ENCODE results near the gene CLCN7. TPM values are rescaled to one million over a fixed set of nuclear protein-coding genes. Genes with fewer than 3 reads are reported as not detected.

CLCN7 gene
- total and polyA plus RNA-seq, 2 of the 4 experiments (the other 2 are of a cell fraction), result 10.8 to 45.2 TPM

- DNase-seq (no peak), ATAC-seq (ENCODE audit: low read depth) (no peak)
- Histone ChIP-seq H2BK120ac (ENCODE audit: low read depth, low read length) (no peak overlapping the region), H3K18ac (ENCODE audit: low read depth, low read length) (no peak overlapping the region), H2AK9ac (replicated peaks; ENCODE audit: low read depth, low read length, poor library complexity) (peak overlapping the region; percentile 50), H2BK5ac (ENCODE audit: low read depth, low read length, poor library complexity, severe bottlenecking) (no peak overlapping the region), H3K27ac (ENCODE audit: insufficient read depth, low read length) (no peak overlapping the region), H3K14ac (replicated peaks; ENCODE audit: low read depth, low read length) (no peak overlapping the region), H3K4me2 (ENCODE audit: low read depth, low read length) (no peak overlapping the region), H3K4ac (ENCODE audit: low read depth, low read length) (no peak overlapping the region), H3K23ac (ENCODE audit: low read depth, low read length) (no peak overlapping the region), H3K79me1 (ENCODE audit: low read depth in 1 of 2, low read length in 2 of 2) (peaks cover 0 to 7% of the 10 kb centered on the region in 2 experiments; a peak in 1 of 4 replicates), H3K36me3 (ENCODE audit: control insufficient read depth, insufficient read depth, low read length) (peaks cover 42% of the 10 kb centered on the region), H4K91ac (ENCODE audit: insufficient read depth, low read depth, low read length) (no peak overlapping the region), H4K20me1 (ENCODE audit: insufficient read depth, low read length) (peaks cover 2% of the 10 kb centered on the region; the same call in 1 of the 2 replicates), H3K9me1 (ENCODE audit: insufficient read depth, low read length) (no peaks in the 10 kb centered on the region), H3K9ac (ENCODE audit: low read depth, low read length) (no peak overlapping the region), H2AFZ (replicated peaks; ENCODE audit: low read length, poor library complexity) (no peak overlapping the region), H4K8ac (ENCODE audit: low read depth in 2 of 2, low read length in 2 of 2) (no peak overlapping the region), H2AK5ac (ENCODE audit: low read depth, low read length) (no peak overlapping the region), H3K4me3 (ENCODE audit: insufficient read depth, low read depth, low read length) (no peak overlapping the region), H2BK20ac (ENCODE audit: low read depth, low read length) (no peak overlapping the region), H4K5ac (ENCODE audit: low read depth, low read length) (no peak overlapping the region), H2BK15ac (ENCODE audit: low read depth, low read length) (no peak overlapping the region), H3K9me3 (ENCODE audit: control insufficient read depth, insufficient read depth, low read length) (no peaks in the 10 kb centered on the region), H3K4me1 (ENCODE audit: control insufficient read depth, insufficient read depth, low read length) (no peaks in the 10 kb centered on the region), H3K27me3 (ENCODE audit: control insufficient read depth, insufficient read depth, low read length) (no peaks in the 10 kb centered on the region), H3K56ac (ENCODE audit: extremely low read depth, insufficient read depth, low read length) (no peak overlapping the region)
- ChIA-PET POLR2A (ENCODE audit: unreplicated experiment) (no interaction called here), CTCF (no interaction called here)
- TF ChIP-seq POLR2A (IDR thresholded peaks at IDR 0.05; ENCODE audit: low read depth, low read length), result no peak
- TF ChIP-seq MAZ (IDR thresholded peaks at IDR 0.05; ENCODE audit: borderline replicate concordance, low read depth, low read length), result no peak
- no peak for TF ChIP-seq RFX5 (IDR thresholded peaks at IDR 0.05; ENCODE audit: low read depth, low read length)
- TF ChIP-seq MXI1 (IDR thresholded peaks at IDR 0.05; ENCODE audit: borderline replicate concordance, low read depth, low read length), result no peak
- TF ChIP-seq BHLHE40 (IDR thresholded peaks at IDR 0.05; ENCODE audit: low read depth, low read length), result no peak
- no peak for TF ChIP-seq FOS (IDR thresholded peaks at IDR 0.05; ENCODE audit: low read depth, low read length)
- TF ChIP-seq USF2 (IDR thresholded peaks at IDR 0.05; ENCODE audit: low read depth, low read length), result no peak
- TF ChIP-seq CHD1 (IDR thresholded peaks at IDR 0.05; ENCODE audit: low read depth, low read length), result no peak
- no peak for TF ChIP-seq RCOR1 (IDR thresholded peaks at IDR 0.05; ENCODE audit: insufficient replicate concordance, low read length)
- no TSS peak for BruUV-seq (replicated peaks)
- intact Hi-C loops (cut with micrococcal nuclease) (no loop called here), dilution Hi-C loops (cut with HindIII; ENCODE audit: low sequenced_read_pairs, unreplicated experiment) (no loop called here), in situ Hi-C loops (cut with MboI; ENCODE audit: low sequenced_read_pairs) (no loop called here)
- 95% methylated on average over 16 of the region's 30 CpGs; no CpG with 5 or more reads in 1 of the 2 experiments for WGBS, 2 experiments (ENCODE audit: extremely low coverage in 2 of 2, insufficient read length in 1 of 2)
Observed at GRCh38 chr16:1460602-1461138, 14.2 kb downstream of the CLCN7 start.

All from IMR-90 (cell line).